HG02870 (cell line): ENCODE data around the gene GLE1.
"Not testable (repeated sequence)": the region's sequence is repeated elsewhere in the genome, so short reads cannot be mapped to it uniquely, and the experiment has no call there.

Experiments
- ATAC-seq: cut with Tn5 transposase; IDR thresholded peaks from one replicate; pipeline ENCODE4 v1.9.1; 2021; ENCODE audit warnings: mild to moderate bottlenecking, moderate library complexity; ENCODE audit not compliant: unreplicated experiment

GLE1 gene

GRCh38 chr9:128495804-128496417 lies 8.6 kb upstream of the GLE1 start:
- ATAC-seq: no peak

GRCh38 chr9:128497824-128498610 lies 6.5 kb upstream of the GLE1 start:
- ATAC-seq: no peak

GRCh38 chr9:128498911-128499310 lies 5.6 kb upstream of the GLE1 start:
- no peak for ATAC-seq

GRCh38 chr9:128499920-128500319 lies 4.6 kb upstream of the GLE1 start:
- ATAC-seq: no peak

- ATAC-seq: not testable (repeated sequence)
These were observed 1.1 kb upstream of the GLE1 start for GRCh38 chr9:128503415-128503825.

- no peak for ATAC-seq
These were observed 649 bp upstream of the GLE1 start for GRCh38 chr9:128503870-128504269.

GRCh38 chr9:128505414-128505765 lies 871 bp downstream of the GLE1 start:
- no peak for ATAC-seq

GRCh38 chr9:128505906-128506305 lies 1.4 kb downstream of the GLE1 start:
- ATAC-seq: not testable (repeated sequence)

GRCh38 chr9:128512820-128513219 lies 8.3 kb downstream of the GLE1 start:
- ATAC-seq: no peak

- no peak for ATAC-seq
These were observed 17.4 kb downstream of the GLE1 start for GRCh38 chr9:128521956-128522355.

GRCh38 chr9:128523199-128523925 lies 18.8 kb downstream of the GLE1 start:
- no peak for ATAC-seq

- no peak for ATAC-seq
These were observed 22.2 kb downstream of the GLE1 start for GRCh38 chr9:128526720-128527119.

GRCh38 chr9:128528445-128529160 lies 24.1 kb downstream of the GLE1 start:
- no peak for ATAC-seq

- ATAC-seq: no peak
These were observed 24.7 kb downstream of the GLE1 start for GRCh38 chr9:128529191-128529590.

GRCh38 chr9:128532581-128532980 lies 28.1 kb downstream of the GLE1 start:
- ATAC-seq: no peak

- no peak for ATAC-seq
These were observed 36.3 kb downstream of the GLE1 start for GRCh38 chr9:128540634-128541360.

- ATAC-seq: no peak
These were observed 42.0 kb downstream of the GLE1 start for GRCh38 chr9:128546504-128546903.

- no peak for ATAC-seq
These were observed 44.4 kb downstream of the GLE1 start for GRCh38 chr9:128548876-128549275.

- ATAC-seq: no peak
These were observed 45.7 kb downstream of the GLE1 start for GRCh38 chr9:128550226-128550625.

- no peak for ATAC-seq
These were observed 46.5 kb downstream of the GLE1 start for GRCh38 chr9:128550770-128551656.
